Gastroesophageal sphincter (tissue), 4 donors: ENCODE results near the gene FAM20A. TPM values are rescaled to one million over a fixed set of nuclear protein-coding genes. Genes with fewer than 3 reads are reported as not detected.
"Not testable (repeated sequence)": the region's sequence is repeated elsewhere in the genome, so short reads cannot be mapped to it uniquely, and the experiment has no call there.

Experiments
- ATAC-seq: fragments of 150-250 bp; one replicate; pipeline ENCODE4 v1.9.1; 2016; ENCODE audit warnings: mild to moderate bottlenecking, moderate library complexity
- H3K27ac ChIP-seq, 4 donors: fragments of 200-600 bp; sonication (generic) in 3 of 4; 1 replicate in 3 of 4; 2 replicates in 1 of 4; pipeline ENCODE4 v1.5.1; 2016 to 2019
- H3K27me3 ChIP-seq: fragments of 200-600 bp; sonication (generic); one replicate; pipeline ENCODE4 v1.5.1; 2019
- H3K36me3 ChIP-seq, 2 donors: fragments of 200-600 bp; sonication (generic); one replicate each; pipeline ENCODE4 v1.5.1; 2019; ENCODE audit warnings: control low read depth in 1 of 2
- H3K4me1 ChIP-seq, 3 donors: fragments of 200-600 bp; sonication (generic); 1 replicate in 2 of 3; 2 replicates in 1 of 3; pipeline ENCODE4 v1.5.1; 2016 to 2019; ENCODE audit warnings: control low read depth in 2 of 3
- H3K4me3 ChIP-seq, 2 donors: fragments of 200-600 bp; sonication (generic); one replicate each; pipeline ENCODE4 v1.5.1; 2019; ENCODE audit warnings: mild to moderate bottlenecking in 1 of 2, moderate library complexity in 1 of 2
- H3K9me3 ChIP-seq, 3 donors: fragments of 200-600 bp; sonication (generic); one replicate each; pipeline ENCODE4 v1.5.1; 2017 to 2019; ENCODE audit warnings: control low read depth in 2 of 3
- EP300 ChIP-seq: sonication (generic); formaldehyde crosslinking; IDR thresholded peaks from one replicate; pipeline ENCODE4 v1.6.1; 2017; ENCODE audit warnings: antibody characterized with exemption, mild to moderate bottlenecking
- POLR2A ChIP-seq, 2 donors: fragments of 450-650 bp; IDR thresholded peaks; one replicate each; pipeline ENCODE4 v1.6.1; 2017; ENCODE audit warnings: antibody characterized with exemption in 2 of 2, mild to moderate bottlenecking in 2 of 2, moderate library complexity in 1 of 2
- POLR2AphosphoS5 ChIP-seq: sonication (generic); formaldehyde crosslinking; IDR thresholded peaks from one replicate; pipeline ENCODE4 v1.6.1; 2017; ENCODE audit warnings: antibody characterized with exemption
- WGBS, 2 donors: methylation state at CpG; one replicate each; pipeline ENCODE4 v1.1.5; 2018; ENCODE audit warnings: low coverage in 1 of 2; 5-methylcytosine and 5-hydroxymethylcytosine counted together
- total RNA-seq, 4 donors: library from RNA; depleted of rRNA; stranded (reverse); fragments of >200 nt; gene quantifications; one replicate each; pipeline ENCODE4 v1.1.0, GENCODE V29; 2016
- TF ChIP-seq, protein P1 (sequence below), 4 experiments: fragments of 200-600 bp in 2 of 4; fragments of 450-650 bp in 2 of 4; sonication (generic) in 1 of 4; IDR thresholded peaks; one replicate each; pipeline ENCODE4 v1.5.1; 2017 to 2019; ENCODE audit warnings: antibody characterized with exemption in 4 of 4, mild to moderate bottlenecking in 2 of 4, moderate library complexity in 2 of 4

FAM20A gene
- total RNA-seq, 4 donors from 2014 or later, result 1.4 to 13.7 (median 2.9) TPM

GRCh38 chr17:68527314-68527713 lies 73.9 kb downstream of the FAM20A start:
- Histone ChIP-seq H3K27ac (no peak overlapping the region), H3K4me3 (no peak overlapping the region), H3K27me3 (no peaks in the 10 kb centered on the region), H3K9me3 (no peaks in the 10 kb centered on the region), H3K36me3 (peaks cover 9 to 100% of the 10 kb centered on the region in 2 donors), H3K4me1 (peaks cover 0 to 15% (median 3%) of the 10 kb centered on the region in 3 donors)
- ATAC-seq, result no peak
- 86 to 93% methylated on average over 4 of the region's 4 CpGs for WGBS, 2 donors
- no peak for TF ChIP-seq EP300
- no peak for TF ChIP-seq POLR2AphosphoS5
- TF ChIP-seq POLR2A (IDR thresholded peaks at IDR 0.05), result no peak
- TF ChIP-seq, protein P1, sequence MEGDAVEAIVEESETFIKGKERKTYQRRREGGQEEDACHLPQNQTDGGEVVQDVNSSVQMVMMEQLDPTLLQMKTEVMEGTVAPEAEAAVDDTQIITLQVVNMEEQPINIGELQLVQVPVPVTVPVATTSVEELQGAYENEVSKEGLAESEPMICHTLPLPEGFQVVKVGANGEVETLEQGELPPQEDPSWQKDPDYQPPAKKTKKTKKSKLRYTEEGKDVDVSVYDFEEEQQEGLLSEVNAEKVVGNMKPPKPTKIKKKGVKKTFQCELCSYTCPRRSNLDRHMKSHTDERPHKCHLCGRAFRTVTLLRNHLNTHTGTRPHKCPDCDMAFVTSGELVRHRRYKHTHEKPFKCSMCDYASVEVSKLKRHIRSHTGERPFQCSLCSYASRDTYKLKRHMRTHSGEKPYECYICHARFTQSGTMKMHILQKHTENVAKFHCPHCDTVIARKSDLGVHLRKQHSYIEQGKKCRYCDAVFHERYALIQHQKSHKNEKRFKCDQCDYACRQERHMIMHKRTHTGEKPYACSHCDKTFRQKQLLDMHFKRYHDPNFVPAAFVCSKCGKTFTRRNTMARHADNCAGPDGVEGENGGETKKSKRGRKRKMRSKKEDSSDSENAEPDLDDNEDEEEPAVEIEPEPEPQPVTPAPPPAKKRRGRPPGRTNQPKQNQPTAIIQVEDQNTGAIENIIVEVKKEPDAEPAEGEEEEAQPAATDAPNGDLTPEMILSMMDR (IDR thresholded peaks at IDR 0.05), result no peak

GRCh38 chr17:68526548-68526947 lies 74.6 kb downstream of the FAM20A start:
- Histone ChIP-seq H3K27me3 (no peaks in the 10 kb centered on the region), H3K27ac (no peak overlapping the region), H3K36me3 (peaks cover 9 to 94% of the 10 kb centered on the region in 2 donors), H3K9me3 (no peaks in the 10 kb centered on the region), H3K4me1 (peaks cover 3 to 23% (median 6%) of the 10 kb centered on the region in 3 donors), H3K4me3 (no peak overlapping the region)
- TF ChIP-seq POLR2AphosphoS5 (no peak), EP300 (no peak), POLR2A (IDR thresholded peaks at IDR 0.05) (no peak)
- TF ChIP-seq, protein P1 (IDR thresholded peaks at IDR 0.05), result no peak
- 70 to 85% methylated on average over 2 to 3 of the region's 3 CpGs for WGBS, 2 donors
- ATAC-seq, result no peak

GRCh38 chr17:68522266-68522665 lies 78.9 kb downstream of the FAM20A start:
- no peak for ATAC-seq
- no peaks in the 10 kb centered on the region for H3K9me3 ChIP-seq
- H3K4me3 ChIP-seq, result no peak overlapping the region
- peaks cover 9 to 87% of the 10 kb centered on the region in 2 donors for H3K36me3 ChIP-seq
- H3K27ac ChIP-seq, result no peak overlapping the region
- peaks cover 3 to 66% (median 6%) of the 10 kb centered on the region in 3 donors for H3K4me1 ChIP-seq
- H3K27me3 ChIP-seq, result no peaks in the 10 kb centered on the region
- TF ChIP-seq, protein P1 (IDR thresholded peaks at IDR 0.05), result no peak

GRCh38 chr17:68519911-68520310 lies 81.3 kb downstream of the FAM20A start:
- no peak overlapping the region for H3K4me3 ChIP-seq
- H3K27me3 ChIP-seq, result no peaks in the 10 kb centered on the region
- TF ChIP-seq, protein P1 (IDR thresholded peaks at IDR 0.05), result no peak
- TF ChIP-seq POLR2AphosphoS5, result no peak
- H3K36me3 ChIP-seq, result peaks cover 2 to 83% of the 10 kb centered on the region in 2 donors
- H3K27ac ChIP-seq, result no peak overlapping the region
- ATAC-seq, result no peak
- H3K4me1 ChIP-seq, result peaks cover 3 to 88% (median 11%) of the 10 kb centered on the region in 3 donors
- 67 to 100% methylated on average over 1 of the region's 1 CpG for WGBS, 2 donors
- H3K9me3 ChIP-seq, result no peaks in the 10 kb centered on the region

- ATAC-seq, H3K4me3 ChIP-seq, H3K27ac ChIP-seq, H3K9me3 ChIP-seq, H3K27me3 ChIP-seq: not testable (repeated sequence)
- WGBS, 2 donors, result 56 to 100% methylated on average over 3 of the region's 3 CpGs
- H3K36me3 ChIP-seq, result peaks cover 0 to 74% of the 10 kb centered on the region in 2 donors
- H3K4me1 ChIP-seq, result peaks cover 3 to 97% (median 13%) of the 10 kb centered on the region in 3 donors
Observed at GRCh38 chr17:68519051-68519450, 82.1 kb downstream of the FAM20A start.
